Activated CD4-positive, alpha-beta T cell treated with anti-CD3 and anti-CD28 coated beads for 36 hours (primary cell): ENCODE measurements around the gene IFITM2. TPM values are rescaled to one million over a fixed set of nuclear protein-coding genes. Genes with fewer than 3 reads are reported as not detected.

Experiments
- ATAC-seq: fragments of 200-7000 bp; cut with Tn5 transposase; one replicate; pipeline ENCODE4 v1.10.0; 2021; ENCODE audit warnings: mild to moderate bottlenecking, moderate library complexity
- CTCF ChIA-PET: fragments of 350-600 bp; sonication (Branson Sonifier 250); formaldehyde crosslinking; loops from one replicate; lab custom pipeline; 2021; ENCODE audit warnings: antibody characterized with exemption; lab: Charles Lee
- POLR2A ChIA-PET: fragments of 350-600 bp; sonication (Branson Sonifier 250); formaldehyde crosslinking; loops from one replicate; lab custom pipeline; 2021; ENCODE audit warnings: antibody characterized with exemption, inconsistent platforms; lab: Charles Lee
- DNase-seq: peaks from one replicate; pipeline ENCODE4 v3.0.0-alpha.2; 2020
- H3K27ac Mint-ChIP-seq: one replicate; pipeline ENCODE4 v1.8.0; 2021; ENCODE audit warnings: mixed read lengths
- H3K27me3 Mint-ChIP-seq: one replicate; pipeline ENCODE4 v1.8.0; 2021; ENCODE audit warnings: mixed read lengths
- H3K36me3 Mint-ChIP-seq: one replicate; pipeline ENCODE4 v1.8.0; 2021; ENCODE audit warnings: low read depth, mixed read lengths
- H3K4me1 Mint-ChIP-seq: one replicate; pipeline ENCODE4 v1.8.0; 2021; ENCODE audit warnings: mixed read lengths
- H3K4me3 Mint-ChIP-seq: one replicate; pipeline ENCODE4 v1.8.0; 2021; ENCODE audit warnings: mild to moderate bottlenecking, moderate library complexity, mixed read lengths
- H3K9me3 Mint-ChIP-seq: one replicate; pipeline ENCODE4 v1.8.0; 2021; ENCODE audit warnings: low read depth, mixed read lengths
- intact Hi-C, 2 experiments: fragments of 100-400 bp; cut with DNase I in 1 of 2; cut with micrococcal nuclease in 1 of 2; formaldehyde crosslinking; loops; one replicate each; pipeline versions ENCODE4 v1.14.2 to v1.15.1; 2022 to 2024; cut with DNase I, micrococcal nuclease
- total RNA-seq, 2 experiments: library from RNA; stranded (reverse); gene quantifications; one replicate each; pipeline ENCODE4 v1.2.3, GENCODE V29; 2021

Gene IFITM2
- total RNA-seq, 2 experiments from 2014 or later, result 451 to 474 TPM

GRCh38 chr11:294780-295179, 12.8 kb upstream of the IFITM2 start:
- Mint-ChIP-seq H3K4me1 (peaks cover 13% of the 10 kb centered on the region), H3K36me3 (peaks cover 9% of the 10 kb centered on the region), H3K4me3 (no peak overlapping the region), H3K27me3 (no peaks in the 10 kb centered on the region), H3K9me3 (no peaks in the 10 kb centered on the region), H3K27ac (no peak overlapping the region)
- intact Hi-C loops, result no loop called here
- ChIA-PET POLR2A (no interaction called here), CTCF (interaction anchor here (0.6 to 1.5 kb wide), 2 partner anchors 11 to 66 kb away, joined by 3 to 9 read pairs; no protein-coding TSS in a partner anchor)
- DNase-seq (peak; percentile 8), ATAC-seq (no peak)

GRCh38 chr11:295351-296170, 12.1 kb upstream of the IFITM2 start:
- POLR2A ChIA-PET, result no interaction called here
- no peaks in the 10 kb centered on the region for H3K9me3 Mint-ChIP-seq
- peaks cover 9% of the 10 kb centered on the region for H3K36me3 Mint-ChIP-seq
- ATAC-seq, result no peak
- peak; percentile 8 for DNase-seq
- peaks cover 11% of the 10 kb centered on the region for H3K4me1 Mint-ChIP-seq
- H3K27me3 Mint-ChIP-seq, result no peaks in the 10 kb centered on the region
- H3K4me3 Mint-ChIP-seq, result no peak overlapping the region
- CTCF ChIA-PET, result interaction anchor here (0.6 to 1.5 kb wide), 3 partner anchors 10 to 15 kb away, joined by 3 to 9 read pairs (median 4); no protein-coding TSS in a partner anchor
- H3K27ac Mint-ChIP-seq, result no peak overlapping the region
- intact Hi-C loops, result no loop called here

GRCh38 chr11:296171-297050, 11.2 kb upstream of the IFITM2 start:
- DNase-seq (peak; percentile 5), ATAC-seq (no peak)
- ChIA-PET POLR2A (no interaction called here), CTCF (interaction anchor here (0.6 to 0.7 kb wide), 2 partner anchors 15 to 16 kb away, joined by 3 to 4 read pairs; no protein-coding TSS in a partner anchor)
- Mint-ChIP-seq H3K27ac (no peak overlapping the region), H3K4me1 (peaks cover 5% of the 10 kb centered on the region), H3K36me3 (peaks cover 2% of the 10 kb centered on the region), H3K27me3 (no peaks in the 10 kb centered on the region), H3K9me3 (no peaks in the 10 kb centered on the region), H3K4me3 (no peak overlapping the region)
- intact Hi-C loops, result no loop called here

DNA sequence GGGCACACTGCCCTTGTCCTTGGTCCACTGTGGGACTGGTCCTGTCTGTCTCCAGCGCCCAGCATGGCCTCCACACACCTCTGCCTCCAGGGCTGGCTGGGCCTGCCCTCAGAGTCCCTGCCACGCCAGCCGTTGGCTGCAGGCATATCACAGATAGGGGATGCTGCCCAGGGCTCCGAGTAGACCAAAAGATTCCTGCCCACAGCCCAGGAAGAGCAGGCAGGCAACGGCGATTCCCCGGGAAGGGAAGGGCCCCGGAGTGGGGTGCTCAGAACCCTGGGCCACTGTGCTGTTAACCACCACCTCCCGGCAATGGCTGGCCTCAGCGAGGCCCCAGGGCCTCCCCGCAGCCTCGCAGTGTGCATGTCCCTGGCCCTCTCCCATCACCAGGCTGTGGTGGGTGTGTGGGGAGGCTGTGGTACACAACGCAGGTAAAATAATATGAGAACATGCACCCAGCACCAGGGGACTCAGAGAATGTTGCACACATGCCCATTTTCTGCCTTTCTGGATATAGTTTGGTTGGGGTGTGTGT, 10.5 kb upstream of the IFITM2 start:
- no peak overlapping the region for H3K27ac Mint-ChIP-seq
- ChIA-PET POLR2A (no interaction called here), CTCF (no interaction called here)
- H3K4me1 Mint-ChIP-seq, result peaks cover 5% of the 10 kb centered on the region
- H3K4me3 Mint-ChIP-seq, result no peak overlapping the region
- ATAC-seq, result peak; percentile 28
- DNase-seq, result peak; percentile 12
- intact Hi-C loops, result no loop called here
- H3K9me3 Mint-ChIP-seq, result no peaks in the 10 kb centered on the region
- H3K27me3 Mint-ChIP-seq, result no peaks in the 10 kb centered on the region
- no peaks in the 10 kb centered on the region for H3K36me3 Mint-ChIP-seq

GRCh38 chr11:297586-298405, 9.8 kb upstream of the IFITM2 start:
- POLR2A ChIA-PET, result no interaction called here

GRCh38 chr11:298406-299065, 9.1 kb upstream of the IFITM2 start:
- ChIA-PET CTCF (no interaction called here), POLR2A (no interaction called here)
- H3K27ac Mint-ChIP-seq, result no peak overlapping the region
- DNase-seq (peak; percentile 18), ATAC-seq (no peak)
- H3K9me3 Mint-ChIP-seq, result no peaks in the 10 kb centered on the region
- no peak overlapping the region for H3K4me3 Mint-ChIP-seq
- intact Hi-C loops, result no loop called here
- no peaks in the 10 kb centered on the region for H3K27me3 Mint-ChIP-seq
- H3K4me1 Mint-ChIP-seq, result peaks cover 9% of the 10 kb centered on the region
- H3K36me3 Mint-ChIP-seq, result no peaks in the 10 kb centered on the region

More at GRCh38 chr11:297586-298405, 9.8 kb upstream of the IFITM2 start:
- DNase-seq (peak; percentile 26), ATAC-seq (peak; percentile 41)
- CTCF ChIA-PET, result no interaction called here
- no peaks in the 10 kb centered on the region for H3K27me3 Mint-ChIP-seq
- peak overlapping the region; percentile 60 for H3K27ac Mint-ChIP-seq
- no peaks in the 10 kb centered on the region for H3K9me3 Mint-ChIP-seq
- peaks cover 7% of the 10 kb centered on the region for H3K4me1 Mint-ChIP-seq
- intact Hi-C loops, result no loop called here
- H3K36me3 Mint-ChIP-seq, result no peaks in the 10 kb centered on the region
- H3K4me3 Mint-ChIP-seq, result no peak overlapping the region

DNA sequence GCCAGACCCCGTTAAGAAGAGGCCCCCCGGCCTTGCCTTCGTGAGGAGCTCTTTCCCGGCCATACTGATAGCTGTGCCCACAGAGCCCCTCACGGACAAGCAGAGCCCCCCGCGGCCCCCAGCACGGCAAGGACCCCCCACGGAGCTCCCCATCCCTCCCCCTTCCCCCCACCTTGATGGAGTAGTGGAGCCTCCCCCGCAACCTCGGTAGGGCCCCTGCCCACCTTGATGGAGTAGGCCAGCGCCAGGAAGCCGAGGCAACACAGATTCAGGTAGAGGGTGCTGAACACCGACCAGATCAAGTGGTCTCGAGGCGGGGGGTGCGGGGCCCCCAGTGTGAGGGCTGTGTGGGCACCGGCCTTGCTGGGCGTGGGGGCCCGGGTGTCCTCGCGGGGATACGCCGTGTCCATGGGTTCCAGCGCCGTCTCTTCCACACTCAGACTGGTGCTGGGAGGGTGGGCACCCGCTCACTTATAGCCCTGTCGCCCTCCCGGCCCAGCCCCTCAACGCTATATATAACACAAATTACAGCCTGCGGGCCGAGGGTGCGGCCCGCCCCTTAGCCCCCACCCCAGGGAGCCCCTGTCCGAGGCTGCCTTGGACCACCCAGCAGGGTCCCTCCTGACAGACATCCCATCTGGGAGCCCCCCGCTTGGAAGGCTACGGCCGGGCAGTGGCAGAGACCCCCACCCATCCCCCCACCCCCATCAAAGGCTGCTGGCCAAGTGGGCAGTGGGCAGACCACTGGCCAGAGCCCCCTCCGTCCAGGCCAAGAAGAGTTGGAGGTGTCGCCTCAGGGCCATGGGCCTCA, 8.3 kb upstream of the IFITM2 start, which contains the start of gene IFITM5:
Gene IFITM5 (minus strand): TSS at position 446 of the 811 bp plus-strand sequence. CDS start 36 bp downstream, at position 410.
- no peak within 1 kb of the TSS for H3K4me3 Mint-ChIP-seq
- no peaks in the 10 kb centered on the region for H3K9me3 Mint-ChIP-seq
- H3K27ac Mint-ChIP-seq, result no peak within 1 kb of the TSS
- intact Hi-C loops, result no loop called here
- H3K27me3 Mint-ChIP-seq, result no peaks in the 10 kb centered on the region
- H3K4me1 Mint-ChIP-seq, result peaks cover 9% of the 10 kb centered on the region
- H3K36me3 Mint-ChIP-seq, result no peaks in the 10 kb centered on the region
- peak; percentile 4 for DNase-seq
- ChIA-PET CTCF (interaction anchor here (0.9 to 1.3 kb wide), 3 partner anchors 18 to 92 kb away, joined by 3 to 4 read pairs (median 3); partner anchors contain the start of gene BET1L), POLR2A (no interaction called here)
- ATAC-seq, result no peak

DNA sequence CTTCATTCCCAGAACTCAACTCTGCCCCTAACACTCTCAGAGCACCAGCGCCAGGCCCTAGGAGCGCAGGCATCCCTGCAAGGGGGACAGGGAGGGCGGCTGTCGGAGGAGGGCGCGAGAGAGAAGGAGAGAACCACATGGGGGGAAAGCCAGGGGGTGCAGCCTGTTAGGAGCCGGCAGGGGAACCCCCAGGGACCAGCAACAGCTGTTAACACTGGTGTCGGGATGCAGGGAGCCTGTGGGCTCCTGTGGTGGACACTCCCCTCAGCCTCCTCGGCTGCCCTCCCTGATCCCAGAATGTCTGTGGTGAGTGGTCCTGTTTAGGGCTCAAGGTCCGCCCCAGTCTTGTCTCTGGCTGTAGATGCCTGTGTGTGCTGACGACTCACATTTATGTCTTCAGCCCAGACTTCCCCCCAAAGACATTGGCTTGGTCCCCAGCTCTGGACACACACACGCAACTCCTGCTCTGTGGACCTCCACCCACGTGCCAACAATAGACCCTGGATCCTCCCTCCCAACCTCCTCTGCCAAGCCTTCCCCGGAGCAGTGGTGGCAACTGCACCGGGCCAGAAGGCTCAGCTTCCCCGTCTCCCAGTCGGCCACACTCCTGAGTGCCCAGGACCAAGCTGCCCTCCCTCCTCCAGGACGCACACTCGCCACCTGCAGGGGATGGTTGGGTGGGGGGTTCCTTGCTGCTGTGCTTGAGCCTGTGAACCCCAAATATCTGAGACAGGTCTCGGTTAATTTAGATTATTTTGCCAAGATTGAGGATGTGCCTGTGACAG, 7.5 kb upstream of the IFITM2 start:
- Mint-ChIP-seq H3K4me3 (no peak overlapping the region), H3K36me3 (no peaks in the 10 kb centered on the region), H3K27ac (no peak overlapping the region), H3K27me3 (no peaks in the 10 kb centered on the region), H3K4me1 (peaks cover 9% of the 10 kb centered on the region), H3K9me3 (no peaks in the 10 kb centered on the region)
- POLR2A ChIA-PET, result no interaction called here
- no peak for DNase-seq
- intact Hi-C loops, result no loop called here
- CTCF ChIA-PET, result interaction anchor here (0.9 to 1.4 kb wide), 4 partner anchors 19 to 93 kb away, joined by 3 to 5 read pairs (median 4); partner anchors contain the start of gene BET1L
- no peak for ATAC-seq

GRCh38 chr11:303363-303762, 4.3 kb upstream of the IFITM2 start:
- H3K27me3 Mint-ChIP-seq, result no peaks in the 10 kb centered on the region
- CTCF ChIA-PET, result interaction anchor here (0.9 to 3.8 kb wide), 2 partner anchors 53 to 64 kb away, joined by 3 to 46 read pairs; no protein-coding TSS in a partner anchor

More at GRCh38 chr11:303363-303762, 4.3 kb upstream of the IFITM2 start:
- intact Hi-C loops, result no loop called here
- Mint-ChIP-seq H3K4me3 (no peak overlapping the region), H3K4me1 (peaks cover 18% of the 10 kb centered on the region), H3K27ac (no peak overlapping the region), H3K36me3 (peaks cover 4% of the 10 kb centered on the region), H3K9me3 (no peaks in the 10 kb centered on the region)
- POLR2A ChIA-PET, result no interaction called here
- DNase-seq (no peak), ATAC-seq (no peak)
